Stimulated activated CD4-positive, alpha-beta T cell treated with anti-CD3 and anti-CD28 coated beads, Interleukin-1b, Interleukin-23, amount 100 ng/mL, for 48 hours (primary cell): Measurements from ENCODE around the gene FIGLA.
"Not testable (repeated sequence)": the region's sequence is repeated elsewhere in the genome, so short reads cannot be mapped to it uniquely, and the experiment has no call there.

Source experiments
- DNase-seq: peaks from one replicate; pipeline ENCODE4 v3.0.0-alpha.2; 2020

The FIGLA gene

GRCh38 chr2:70807828-70808118, 17.3 kb upstream of the FIGLA start:
- no peak for DNase-seq

GRCh38 chr2:70807102-70807827, 16.8 kb upstream of the FIGLA start:
- DNase-seq = no peak

GRCh38 chr2:70806620-70807019, 16.2 kb upstream of the FIGLA start:
- no peak for DNase-seq

GRCh38 chr2:70806013-70806412, 15.6 kb upstream of the FIGLA start:
- DNase-seq = no peak

GRCh38 chr2:70801607-70802263, 11.3 kb upstream of the FIGLA start:
- no peak for DNase-seq

GRCh38 chr2:70799706-70800105, 9.3 kb upstream of the FIGLA start:
- DNase-seq = no peak

- DNase-seq = not testable (repeated sequence)
Observed at GRCh38 chr2:70797996-70798395, 7.6 kb upstream of the FIGLA start.

GRCh38 chr2:70797506-70797905, 7.1 kb upstream of the FIGLA start:
- no peak for DNase-seq

- DNase-seq = no peak
Observed at GRCh38 chr2:70796262-70796661, 5.8 kb upstream of the FIGLA start.

- no peak for DNase-seq
Observed at GRCh38 chr2:70795164-70795995, 4.9 kb upstream of the FIGLA start.

- no peak for DNase-seq
Observed at GRCh38 chr2:70793450-70793849, 3.0 kb upstream of the FIGLA start.

GRCh38 chr2:70789304-70790135, 923 bp downstream of the FIGLA start:
- peak; percentile 76 for DNase-seq

GRCh38 chr2:70785137-70785911, 5.1 kb downstream of the FIGLA start:
- DNase-seq = peak; percentile 35

GRCh38 chr2:70784320-70784719, 6.1 kb downstream of the FIGLA start:
- DNase-seq = no peak

- no peak for DNase-seq
Observed at GRCh38 chr2:70779911-70780545, 10.4 kb downstream of the FIGLA start.

- DNase-seq = no peak
Observed at GRCh38 chr2:70779491-70779890, 11.0 kb downstream of the FIGLA start.

- DNase-seq = no peak
Observed at GRCh38 chr2:70778676-70779075, 11.8 kb downstream of the FIGLA start.

- no peak for DNase-seq
Observed at GRCh38 chr2:70777450-70777849, 13.0 kb downstream of the FIGLA start.

GRCh38 chr2:70776266-70776665, 14.2 kb downstream of the FIGLA start:
- no peak for DNase-seq

GRCh38 chr2:70775141-70775540, 15.3 kb downstream of the FIGLA start:
- no peak for DNase-seq

GRCh38 chr2:70772486-70773155, 17.8 kb downstream of the FIGLA start:
- DNase-seq = no peak
